HG02623 (cell line): ENCODE data around the gene POLA2.
"Not testable (repeated sequence)": the region's sequence is repeated elsewhere in the genome, so short reads cannot be mapped to it uniquely, and the experiment has no call there.

ENCODE experiments used
- ATAC-seq: cut with Tn5 transposase; IDR thresholded peaks from one replicate; pipeline ENCODE4 v1.9.1; 2021; ENCODE audit warnings: moderate library complexity; ENCODE audit not compliant: unreplicated experiment

POLA2 gene, protein sequence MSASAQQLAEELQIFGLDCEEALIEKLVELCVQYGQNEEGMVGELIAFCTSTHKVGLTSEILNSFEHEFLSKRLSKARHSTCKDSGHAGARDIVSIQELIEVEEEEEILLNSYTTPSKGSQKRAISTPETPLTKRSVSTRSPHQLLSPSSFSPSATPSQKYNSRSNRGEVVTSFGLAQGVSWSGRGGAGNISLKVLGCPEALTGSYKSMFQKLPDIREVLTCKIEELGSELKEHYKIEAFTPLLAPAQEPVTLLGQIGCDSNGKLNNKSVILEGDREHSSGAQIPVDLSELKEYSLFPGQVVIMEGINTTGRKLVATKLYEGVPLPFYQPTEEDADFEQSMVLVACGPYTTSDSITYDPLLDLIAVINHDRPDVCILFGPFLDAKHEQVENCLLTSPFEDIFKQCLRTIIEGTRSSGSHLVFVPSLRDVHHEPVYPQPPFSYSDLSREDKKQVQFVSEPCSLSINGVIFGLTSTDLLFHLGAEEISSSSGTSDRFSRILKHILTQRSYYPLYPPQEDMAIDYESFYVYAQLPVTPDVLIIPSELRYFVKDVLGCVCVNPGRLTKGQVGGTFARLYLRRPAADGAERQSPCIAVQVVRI

GRCh38 chr11:65261591-65262380, at the start of gene POLA2:
Gene POLA2 (plus strand): TSS chr11:65261962. CDS start chr11:65262293, 331 bp downstream.
- peak; percentile 82 for ATAC-seq

DNA sequence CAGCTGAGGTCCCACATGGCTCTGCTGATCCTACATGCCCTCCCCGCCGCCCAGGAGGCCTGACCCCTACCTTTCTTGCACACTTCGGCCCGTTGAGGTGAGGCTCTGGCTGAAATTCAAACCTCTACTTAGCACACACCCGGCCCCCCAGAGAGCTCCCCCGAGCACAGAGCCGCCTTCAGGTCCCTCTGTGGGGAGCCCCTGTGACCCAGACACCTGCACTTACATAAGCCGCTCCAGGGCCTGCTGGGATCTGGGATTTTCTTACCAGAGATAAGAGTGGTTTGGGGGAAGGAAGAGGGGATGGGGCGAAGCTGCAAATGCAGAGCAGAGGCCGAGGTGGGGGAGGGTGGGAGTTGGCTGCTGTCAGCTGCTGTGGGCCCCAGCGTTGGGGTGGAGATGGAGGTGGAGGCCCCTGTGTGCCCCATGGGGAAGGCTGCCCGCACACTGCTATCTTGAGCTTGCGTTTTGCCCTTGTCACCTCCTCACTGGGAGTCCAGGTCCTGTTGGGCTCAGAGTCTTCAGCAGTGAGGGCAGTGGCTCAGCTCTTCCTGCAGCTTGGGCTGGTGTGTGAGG, 49.4 kb upstream of the POLA2 start:
- no peak for ATAC-seq

- no peak for ATAC-seq
Observed at GRCh38 chr11:65213322-65214211, 48.2 kb upstream of the POLA2 start.

GRCh38 chr11:65214212-65214845, 47.4 kb upstream of the POLA2 start:
- no peak for ATAC-seq

- no peak for ATAC-seq
Observed at GRCh38 chr11:65215441-65216076, 46.2 kb upstream of the POLA2 start.

DNA sequence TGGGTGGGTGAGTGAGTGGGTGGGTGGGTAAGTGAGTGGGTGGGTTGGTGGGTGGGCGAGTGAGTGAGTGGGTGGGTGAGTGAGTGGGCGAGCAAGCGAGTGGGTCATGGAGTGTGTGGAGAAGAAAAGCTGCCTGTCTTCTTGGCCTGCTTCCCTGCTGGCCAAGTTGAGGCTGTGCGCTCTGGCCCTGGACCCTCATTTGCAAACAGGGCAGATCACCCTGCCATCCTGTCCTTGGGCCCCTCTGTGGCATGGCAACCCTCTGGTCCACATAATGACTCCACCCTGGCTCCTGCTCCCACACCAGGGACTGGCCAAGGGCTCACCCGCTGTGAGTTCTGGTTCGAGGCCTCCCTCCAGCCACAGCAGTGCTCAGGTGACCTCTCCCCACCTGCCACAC, 44.9 kb upstream of the POLA2 start:
- no peak for ATAC-seq

GRCh38 chr11:65217441-65218423, 44.0 kb upstream of the POLA2 start:
- ATAC-seq = no peak

GRCh38 chr11:65218446-65218845, 43.3 kb upstream of the POLA2 start:
- no peak for ATAC-seq

DNA sequence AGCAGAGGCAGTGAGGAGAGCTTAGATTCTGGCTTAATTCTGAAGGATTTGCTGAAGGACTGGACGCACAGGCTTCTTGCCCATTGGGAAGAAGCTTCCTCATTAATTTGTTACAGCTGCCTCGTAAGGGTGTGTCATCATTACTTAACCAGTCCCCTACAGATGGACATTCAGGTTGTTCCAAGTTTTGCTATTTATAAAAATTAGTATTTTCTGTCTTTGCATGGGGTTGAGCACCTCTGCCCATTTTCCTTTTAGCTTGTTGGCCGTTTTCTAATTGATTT, 41.9 kb upstream of the POLA2 start:
- ATAC-seq = no peak

DNA sequence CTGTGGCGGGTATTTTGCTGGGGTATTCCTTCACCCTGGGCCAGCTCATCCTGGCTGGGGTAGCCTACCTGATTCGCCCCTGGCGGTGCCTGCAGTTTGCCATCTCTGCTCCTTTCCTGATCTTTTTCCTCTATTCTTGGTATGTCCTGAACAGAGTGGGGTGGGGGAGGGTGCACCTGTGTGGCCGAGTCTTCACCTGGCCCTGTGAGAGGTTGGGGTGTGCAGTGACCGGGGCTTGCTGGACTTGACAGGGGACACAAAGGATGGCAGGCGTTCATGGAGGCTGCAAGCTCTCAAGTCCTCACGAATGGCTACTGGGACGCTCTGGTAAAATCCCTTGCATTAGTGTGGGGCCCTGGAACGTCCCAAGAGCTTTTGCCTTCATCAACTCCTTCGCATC, 40.7 kb upstream of the POLA2 start:
- no peak for ATAC-seq

DNA sequence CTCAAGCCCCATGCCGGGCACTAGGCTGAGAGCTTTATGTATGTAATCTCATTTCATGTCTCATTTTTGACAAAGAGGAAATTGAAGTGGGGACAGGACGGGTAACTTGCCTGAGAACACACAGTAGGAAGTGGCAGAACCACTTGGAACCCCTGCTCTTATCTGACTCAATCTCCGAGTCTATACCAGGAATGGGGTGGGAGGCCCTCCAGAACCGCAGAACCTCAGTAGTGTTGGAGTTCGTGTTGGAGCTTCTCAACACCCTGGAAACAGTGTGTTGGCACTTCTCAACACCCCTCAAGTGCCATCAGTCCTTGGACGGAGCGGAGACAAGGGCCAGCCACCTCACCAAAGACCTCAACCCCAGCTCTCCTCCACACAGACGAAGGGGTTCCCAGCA, 38.8 kb upstream of the POLA2 start:
- no peak for ATAC-seq

- ATAC-seq = no peak
Observed at GRCh38 chr11:65224930-65225278, 36.9 kb upstream of the POLA2 start.

GRCh38 chr11:65225279-65226102, 36.3 kb upstream of the POLA2 start:
- no peak for ATAC-seq

DNA sequence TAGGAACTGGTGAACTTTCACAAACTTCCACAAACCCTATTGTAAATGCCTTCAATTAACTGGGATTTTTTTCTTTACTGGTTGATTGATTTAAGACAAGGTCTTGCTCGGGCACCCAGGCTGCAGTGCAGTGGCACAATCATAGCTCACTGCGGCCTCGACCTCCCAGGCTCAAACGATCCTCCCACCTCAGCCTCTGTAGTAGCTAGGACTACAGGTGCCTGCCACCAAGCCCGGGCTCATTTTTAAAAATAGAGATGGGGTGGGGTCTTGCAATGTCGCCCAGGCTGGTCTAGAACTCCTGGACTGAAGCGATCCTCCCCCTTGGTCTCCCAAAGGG, 35.7 kb upstream of the POLA2 start:
- ATAC-seq = no peak

DNA sequence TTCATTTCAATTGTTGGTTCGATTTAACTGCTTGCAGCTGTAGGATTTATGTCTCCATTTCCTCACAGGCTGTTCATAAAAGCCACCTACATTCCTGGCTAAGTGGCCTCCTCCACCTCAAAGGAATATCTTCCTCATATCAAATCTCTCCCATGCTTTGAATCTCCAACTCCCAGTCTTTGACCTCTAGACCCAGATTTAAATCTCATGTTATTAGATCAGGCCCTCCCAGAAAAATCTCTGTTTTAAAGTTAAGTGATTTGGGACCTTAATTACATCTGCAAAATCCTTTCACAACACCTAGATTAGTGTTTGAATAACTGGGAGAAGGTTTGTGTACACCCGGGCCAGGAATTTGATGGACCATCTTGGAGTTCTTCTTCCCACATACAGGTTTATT, 33.9 kb upstream of the POLA2 start:
- no peak for ATAC-seq

DNA sequence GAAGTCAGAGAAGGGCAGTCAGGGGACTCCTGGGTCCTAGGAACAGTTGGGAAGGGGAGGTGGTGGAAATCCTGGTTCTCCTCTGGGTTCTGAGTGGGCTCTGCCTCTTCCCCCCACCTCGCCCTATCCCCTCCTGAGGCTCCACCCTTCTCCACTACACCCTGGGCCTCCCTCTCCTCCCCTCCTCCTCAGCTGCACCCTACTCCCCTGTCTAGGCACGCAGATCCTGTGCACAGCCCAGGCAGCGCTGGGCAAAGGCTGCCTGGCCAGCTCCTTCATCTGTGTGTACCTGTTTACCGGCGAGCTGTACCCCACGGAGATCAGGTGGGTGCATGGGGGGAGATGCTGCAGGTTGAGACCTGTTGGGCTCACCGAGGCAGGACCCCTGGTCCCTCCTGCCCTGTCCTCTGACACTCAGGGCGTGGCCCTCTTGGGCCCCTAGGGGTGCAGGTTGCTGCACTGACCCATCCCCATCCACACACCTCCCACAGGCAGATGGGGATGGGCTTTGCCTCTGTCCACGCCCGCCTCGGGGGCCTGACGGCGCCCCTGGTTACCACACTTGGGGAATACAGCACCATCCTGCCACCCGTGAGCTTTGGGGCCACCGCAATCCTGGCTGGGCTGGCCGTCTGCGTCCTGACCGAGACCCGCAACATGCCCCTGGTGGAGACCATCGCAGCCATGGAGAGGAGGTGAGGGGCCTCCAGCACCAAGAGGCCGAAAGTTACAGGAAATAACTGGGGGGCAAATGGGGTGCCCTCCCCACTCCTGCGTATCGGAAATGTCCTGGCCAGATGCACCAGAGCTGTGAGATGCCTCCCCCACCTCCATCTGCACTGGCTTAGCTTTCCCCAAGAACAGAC, 25.3 kb upstream of the POLA2 start:
- no peak for ATAC-seq

GRCh38 chr11:65238302-65238701, 23.5 kb upstream of the POLA2 start:
- not testable (repeated sequence) for ATAC-seq
